GM19035 (cell line): Measurements from ENCODE around the gene AHRR.

ENCODE experiments used
- ATAC-seq: cut with Tn5 transposase; IDR thresholded peaks from one replicate; pipeline ENCODE4 v1.9.1; 2021; ENCODE audit not compliant: unreplicated experiment

Gene AHRR

GRCh38 chr5:344668-345067 is 23.2 kb downstream of the AHRR start:
- ATAC-seq = no peak

GRCh38 chr5:345404-346195 is 24.1 kb downstream of the AHRR start:
- no peak for ATAC-seq

- no peak for ATAC-seq
These were observed 24.9 kb downstream of the AHRR start for GRCh38 chr5:346229-346935.

GRCh38 chr5:347712-348284 is 26.3 kb downstream of the AHRR start:
- ATAC-seq = no peak

GRCh38 chr5:348726-349125 is 27.2 kb downstream of the AHRR start:
- ATAC-seq = no peak

- no peak for ATAC-seq
These were observed 28.8 kb downstream of the AHRR start for GRCh38 chr5:350355-350754.

GRCh38 chr5:351084-351920 is 29.8 kb downstream of the AHRR start:
- no peak for ATAC-seq

GRCh38 chr5:351921-352245 is 30.4 kb downstream of the AHRR start:
- no peak for ATAC-seq

- ATAC-seq = no peak
These were observed 31.4 kb downstream of the AHRR start for GRCh38 chr5:352639-353611.

- ATAC-seq = no peak
These were observed 32.4 kb downstream of the AHRR start for GRCh38 chr5:353612-354580.

- no peak for ATAC-seq
These were observed 33.3 kb downstream of the AHRR start for GRCh38 chr5:354581-355378.

GRCh38 chr5:355379-355935 is 33.9 kb downstream of the AHRR start:
- no peak for ATAC-seq

GRCh38 chr5:355958-356357 is 34.4 kb downstream of the AHRR start:
- no peak for ATAC-seq

GRCh38 chr5:359301-359897 is 37.9 kb downstream of the AHRR start:
- no peak for ATAC-seq

- no peak for ATAC-seq
These were observed 38.9 kb downstream of the AHRR start for GRCh38 chr5:360257-361027.

GRCh38 chr5:362189-362588 is 40.7 kb downstream of the AHRR start:
- ATAC-seq = no peak
